Mucosa of stomach (tissue), 1 donor: ENCODE results near the gene TLR10.

Experiments used
- H3K27me3 ChIP-seq: one replicate; pipeline ENCODE4 v1.7.0; 2013; ENCODE audit warnings: mild to moderate bottlenecking, low read length; ENCODE audit not compliant: control insufficient read depth, insufficient read depth
- H3K36me3 ChIP-seq: one replicate; pipeline ENCODE4 v1.7.0; 2013; ENCODE audit warnings: low read length; ENCODE audit not compliant: control insufficient read depth, insufficient read depth
- H3K4me1 ChIP-seq: one replicate; pipeline ENCODE4 v1.7.0; 2013; ENCODE audit warnings: mild to moderate bottlenecking, low read length; ENCODE audit not compliant: control insufficient read depth, insufficient read depth
- H3K4me3 ChIP-seq: one replicate; pipeline ENCODE4 v1.7.0; 2013; ENCODE audit warnings: low read length
- H3K9ac ChIP-seq: one replicate; pipeline ENCODE4 v1.7.0; 2013; ENCODE audit warnings: mild to moderate bottlenecking, low read length, moderate library complexity
- H3K9me3 ChIP-seq: one replicate; pipeline ENCODE4 v1.7.0; 2013; ENCODE audit warnings: mild to moderate bottlenecking, low read length, moderate library complexity; ENCODE audit not compliant: control insufficient read depth
- donor health status: Pancreatic carcinoma.

TLR10 gene

DNA sequence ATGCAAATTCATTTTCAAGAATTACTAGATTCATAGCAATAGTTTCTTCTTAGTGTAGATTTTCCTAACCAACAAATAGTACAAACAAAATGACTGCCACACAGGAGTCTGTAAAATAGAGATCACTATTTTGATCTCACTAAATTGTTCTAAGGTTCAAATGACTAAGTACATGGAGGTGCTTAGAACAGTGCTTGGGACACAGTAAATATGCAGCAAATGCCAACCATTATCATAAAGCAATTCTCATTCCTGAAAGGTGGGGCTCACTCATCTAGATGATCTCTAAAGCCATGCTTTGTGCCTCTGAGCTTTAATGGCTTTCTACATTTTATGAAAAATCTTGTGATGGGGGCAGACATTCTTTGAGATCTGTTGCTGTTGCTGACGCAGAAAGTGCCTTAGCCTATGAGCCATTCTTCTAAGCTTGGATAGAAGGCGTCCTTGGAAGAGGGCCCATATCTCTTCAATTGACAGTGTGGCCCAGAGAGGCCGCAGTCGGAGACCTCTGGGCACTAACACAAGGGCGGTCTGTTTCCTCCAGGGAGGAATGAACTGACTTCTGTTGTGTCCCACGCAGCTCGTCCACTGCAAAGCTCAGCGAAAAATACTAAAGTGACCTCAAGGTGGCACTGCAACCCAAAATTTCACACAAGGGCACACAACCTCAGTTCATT, 23.5 kb downstream of the TLR10 start:
- H3K36me3 ChIP-seq = no peaks in the 10 kb centered on the region
- no peak overlapping the region for H3K4me3 ChIP-seq
- no peak overlapping the region for H3K9ac ChIP-seq
- H3K9me3 ChIP-seq = no peaks in the 10 kb centered on the region
- no peaks in the 10 kb centered on the region for H3K4me1 ChIP-seq
- no peaks in the 10 kb centered on the region for H3K27me3 ChIP-seq

DNA sequence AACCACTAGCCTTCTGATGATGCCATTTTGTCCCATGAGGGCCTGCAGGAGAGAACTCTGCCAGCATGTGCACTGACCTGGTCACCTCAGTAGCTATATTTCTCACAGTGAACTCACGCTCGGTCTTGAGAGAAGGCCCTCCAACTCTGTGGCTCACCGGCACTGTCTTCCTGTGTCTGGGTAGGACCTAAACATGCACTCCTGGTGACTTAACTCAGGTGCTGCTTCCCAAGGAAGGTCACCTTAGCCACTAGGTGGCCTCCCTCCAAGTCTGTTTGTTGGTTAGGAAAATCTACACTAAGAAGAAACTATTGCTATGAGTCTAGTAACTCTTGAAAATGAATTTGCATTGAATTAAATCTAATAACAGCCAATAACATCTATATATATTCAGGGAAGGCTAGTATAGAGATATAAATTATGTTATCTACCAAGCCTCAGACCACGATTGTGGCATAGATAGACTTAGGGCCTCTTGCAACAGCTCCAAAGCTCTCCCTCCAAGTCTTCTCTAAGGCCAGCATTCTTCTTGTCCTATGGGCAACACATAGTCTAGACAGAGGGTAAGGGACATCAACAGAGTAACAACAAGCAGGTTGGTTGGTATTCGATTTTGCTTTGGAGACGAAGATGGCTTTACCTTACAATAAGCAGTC, 24.7 kb downstream of the TLR10 start:
- no peaks in the 10 kb centered on the region for H3K27me3 ChIP-seq
- no peaks in the 10 kb centered on the region for H3K36me3 ChIP-seq
- H3K4me3 ChIP-seq = no peak overlapping the region
- H3K4me1 ChIP-seq = peaks cover 6% of the 10 kb centered on the region
- no peak overlapping the region for H3K9ac ChIP-seq
- no peaks in the 10 kb centered on the region for H3K9me3 ChIP-seq

GRCh38 chr4:38752941-38753806, 29.6 kb downstream of the TLR10 start:
- H3K36me3 ChIP-seq = no peaks in the 10 kb centered on the region
- H3K9ac ChIP-seq = no peak overlapping the region
- H3K4me3 ChIP-seq = no peak overlapping the region
- H3K27me3 ChIP-seq = no peaks in the 10 kb centered on the region
- H3K9me3 ChIP-seq = no peaks in the 10 kb centered on the region
- H3K4me1 ChIP-seq = peaks cover 7% of the 10 kb centered on the region

GRCh38 chr4:38752372-38752940, 30.3 kb downstream of the TLR10 start:
- Histone ChIP-seq H3K36me3 (no peaks in the 10 kb centered on the region), H3K4me3 (no peak overlapping the region), H3K9ac (no peak overlapping the region)

GRCh38 chr4:38751341-38752010, 31.3 kb downstream of the TLR10 start:
- Histone ChIP-seq H3K4me1 (peaks cover 7% of the 10 kb centered on the region), H3K9me3 (no peaks in the 10 kb centered on the region), H3K36me3 (no peaks in the 10 kb centered on the region), H3K27me3 (no peaks in the 10 kb centered on the region), H3K4me3 (no peak overlapping the region), H3K9ac (no peak overlapping the region)

More at GRCh38 chr4:38752372-38752940, 30.3 kb downstream of the TLR10 start:
- Histone ChIP-seq H3K9me3 (no peaks in the 10 kb centered on the region), H3K27me3 (no peaks in the 10 kb centered on the region), H3K4me1 (peaks cover 7% of the 10 kb centered on the region)

- Histone ChIP-seq H3K36me3 (no peaks in the 10 kb centered on the region), H3K4me3 (no peak overlapping the region), H3K9ac (no peak overlapping the region), H3K4me1 (peaks cover 7% of the 10 kb centered on the region), H3K9me3 (no peaks in the 10 kb centered on the region), H3K27me3 (no peaks in the 10 kb centered on the region)
These were observed 33.5 kb downstream of the TLR10 start for GRCh38 chr4:38749336-38749735.

- Histone ChIP-seq H3K27me3 (no peaks in the 10 kb centered on the region), H3K9me3 (no peaks in the 10 kb centered on the region), H3K36me3 (no peaks in the 10 kb centered on the region), H3K4me3 (no peak overlapping the region), H3K9ac (no peak overlapping the region), H3K4me1 (no peaks in the 10 kb centered on the region)
These were observed 35.2 kb downstream of the TLR10 start for GRCh38 chr4:38747629-38748028.

GRCh38 chr4:38745881-38746280, 36.9 kb downstream of the TLR10 start:
- no peak overlapping the region for H3K4me3 ChIP-seq
- no peaks in the 10 kb centered on the region for H3K27me3 ChIP-seq
- H3K36me3 ChIP-seq = no peaks in the 10 kb centered on the region
- H3K4me1 ChIP-seq = no peaks in the 10 kb centered on the region
- no peak overlapping the region for H3K9ac ChIP-seq
- no peaks in the 10 kb centered on the region for H3K9me3 ChIP-seq

DNA sequence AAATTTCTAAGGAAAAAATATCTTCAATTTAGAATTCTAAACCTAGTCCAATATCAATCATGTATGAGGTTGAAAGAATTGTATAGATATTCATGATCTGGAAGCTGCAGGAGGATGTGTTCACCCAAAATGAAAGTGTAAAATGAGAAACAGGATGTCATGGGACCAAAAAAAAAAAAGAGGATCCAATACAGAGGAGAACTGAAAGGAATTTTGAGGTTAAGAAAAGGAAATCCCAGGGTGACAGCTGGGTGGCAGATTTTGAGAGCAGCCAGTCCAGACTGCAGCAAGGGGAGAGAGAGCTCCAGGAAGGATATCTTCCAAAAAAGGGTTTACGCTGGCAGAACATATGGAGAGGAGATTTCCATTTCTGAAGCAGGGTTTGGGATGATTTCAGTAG, 38.9 kb downstream of the TLR10 start:
- H3K9ac ChIP-seq = no peak overlapping the region
- H3K9me3 ChIP-seq = no peaks in the 10 kb centered on the region
- H3K27me3 ChIP-seq = no peaks in the 10 kb centered on the region
- H3K36me3 ChIP-seq = no peaks in the 10 kb centered on the region
- H3K4me1 ChIP-seq = no peaks in the 10 kb centered on the region
- no peak overlapping the region for H3K4me3 ChIP-seq

DNA sequence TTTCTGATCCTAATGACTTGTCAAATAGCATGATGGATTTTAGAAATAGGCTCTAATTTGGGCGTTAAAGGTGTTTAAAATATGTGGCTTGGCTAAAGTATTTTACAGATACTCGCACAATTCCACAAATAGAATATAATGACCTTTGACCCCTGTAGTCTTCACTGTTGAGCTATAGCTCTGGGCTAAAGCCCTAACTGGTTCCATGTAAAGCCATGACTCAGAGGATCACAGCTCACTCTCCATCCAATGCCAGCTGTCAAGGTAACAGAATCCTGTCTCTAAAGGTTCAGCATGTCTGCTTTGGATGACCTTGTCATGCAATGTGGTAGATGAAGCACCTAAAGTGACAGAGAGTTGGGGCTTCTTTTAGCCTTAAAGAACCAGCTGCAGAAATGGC, 42.5 kb downstream of the TLR10 start:
- Histone ChIP-seq H3K9me3 (no peaks in the 10 kb centered on the region), H3K27me3 (no peaks in the 10 kb centered on the region), H3K36me3 (no peaks in the 10 kb centered on the region), H3K4me1 (no peaks in the 10 kb centered on the region), H3K4me3 (no peak overlapping the region), H3K9ac (no peak overlapping the region)

DNA sequence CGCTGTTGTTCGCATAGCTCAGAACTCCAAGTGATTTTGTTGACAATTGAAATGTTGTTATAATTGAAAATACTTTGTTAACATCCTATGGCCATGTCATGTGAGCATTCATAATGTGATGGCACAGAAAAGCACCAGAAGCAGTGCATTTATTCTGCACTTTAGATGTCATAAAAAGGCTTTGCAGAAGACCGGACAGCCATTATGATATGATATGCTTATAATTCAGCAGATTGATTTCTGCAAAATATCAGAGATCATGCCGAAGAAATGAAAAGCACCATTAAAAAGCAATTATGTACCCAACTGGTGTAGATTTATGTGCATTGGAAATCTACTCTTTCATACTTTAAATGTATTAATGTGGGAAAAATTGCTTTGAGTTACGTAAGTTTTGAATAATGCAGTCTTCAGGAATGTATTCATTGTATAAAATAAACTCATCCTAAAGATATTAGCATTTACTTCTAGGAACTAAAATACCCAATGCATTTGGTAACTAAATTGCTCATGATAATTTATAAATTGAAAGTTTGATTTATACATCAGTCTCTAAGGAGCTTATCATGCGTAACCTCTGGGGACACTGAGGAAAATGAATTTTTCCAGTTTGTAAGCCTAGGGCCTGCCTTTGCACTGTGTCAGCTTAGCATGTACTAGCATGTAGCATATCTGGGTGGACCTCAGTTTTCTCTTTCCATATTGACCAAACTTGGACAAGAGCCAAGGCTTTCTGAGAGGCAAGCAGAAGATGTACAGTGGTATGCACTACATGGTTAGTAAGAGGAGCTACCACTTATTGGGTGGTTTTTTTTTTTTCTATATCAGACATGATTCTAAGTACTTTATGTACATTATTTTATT, 43.6 kb downstream of the TLR10 start:
- H3K9ac ChIP-seq = no peak overlapping the region
- no peak overlapping the region for H3K4me3 ChIP-seq
- no peaks in the 10 kb centered on the region for H3K4me1 ChIP-seq
- H3K9me3 ChIP-seq = no peaks in the 10 kb centered on the region
- H3K27me3 ChIP-seq = no peaks in the 10 kb centered on the region
- no peaks in the 10 kb centered on the region for H3K36me3 ChIP-seq
